ENCODE data around the gene MAST4. TPM values are rescaled to one million over a fixed set of nuclear protein-coding genes. Genes with fewer than 3 reads are reported as not detected.

Gene MAST4
- total RNA-seq, 1 experiment from 2014 or later = 3.3 TPM

- H3K9me3 ChIP-seq (replicated peaks) = no peaks in the 10 kb centered on the region
- H3K36me3 ChIP-seq = no peaks in the 10 kb centered on the region
- no peak overlapping the region for H3K27ac ChIP-seq
- H3K4me3 ChIP-seq = no peak overlapping the region
- peaks cover 4% of the 10 kb centered on the region; the same call in 1 of the 2 replicates for H3K27me3 ChIP-seq
- no peaks in the 10 kb centered on the region for H3K4me1 ChIP-seq
- no peak for DNase-seq
Observed at GRCh38 chr5:66617226-66617861, 21.2 kb downstream of the MAST4 start.

GRCh38 chr5:66617991-66618768, 22.0 kb downstream of the MAST4 start:
- H3K4me1 ChIP-seq = no peaks in the 10 kb centered on the region
- no peak overlapping the region for H3K27ac ChIP-seq
- H3K27me3 ChIP-seq = peaks cover 4% of the 10 kb centered on the region; the same call in 1 of the 2 replicates
- H3K36me3 ChIP-seq = no peaks in the 10 kb centered on the region
- no peak overlapping the region for H3K4me3 ChIP-seq
- H3K9me3 ChIP-seq (replicated peaks) = no peaks in the 10 kb centered on the region
- no peak for DNase-seq

- H3K27me3 ChIP-seq = peaks cover 4% of the 10 kb centered on the region; the same call in 1 of the 2 replicates
- H3K27ac ChIP-seq = no peak overlapping the region
- no peaks in the 10 kb centered on the region for H3K9me3 ChIP-seq (replicated peaks)
- no peaks in the 10 kb centered on the region for H3K4me1 ChIP-seq
- H3K36me3 ChIP-seq = no peaks in the 10 kb centered on the region
- no peak overlapping the region for H3K4me3 ChIP-seq
- no peak for DNase-seq
Observed at GRCh38 chr5:66620711-66621110, 24.5 kb downstream of the MAST4 start.

- DNase-seq = no peak
- Histone ChIP-seq H3K4me3 (no peak overlapping the region), H3K4me1 (no peaks in the 10 kb centered on the region), H3K27me3 (peaks cover 4% of the 10 kb centered on the region; the same call in 1 of the 2 replicates), H3K9me3 (replicated peaks) (no peaks in the 10 kb centered on the region), H3K27ac (no peak overlapping the region), H3K36me3 (no peaks in the 10 kb centered on the region)
Observed at GRCh38 chr5:66621146-66621545, 25.0 kb downstream of the MAST4 start.

GRCh38 chr5:66621736-66622135, 25.5 kb downstream of the MAST4 start:
- no peak for DNase-seq
- Histone ChIP-seq H3K9me3 (replicated peaks) (no peaks in the 10 kb centered on the region), H3K4me3 (no peak overlapping the region), H3K4me1 (no peaks in the 10 kb centered on the region), H3K27me3 (peaks cover 4% of the 10 kb centered on the region; the same call in 1 of the 2 replicates), H3K36me3 (no peaks in the 10 kb centered on the region), H3K27ac (no peak overlapping the region)

GRCh38 chr5:66628561-66628960, 32.4 kb downstream of the MAST4 start:
- Histone ChIP-seq H3K27me3 (no peaks in the 10 kb centered on the region), H3K9me3 (replicated peaks) (no peaks in the 10 kb centered on the region), H3K4me1 (no peaks in the 10 kb centered on the region), H3K27ac (no peak overlapping the region), H3K4me3 (no peak overlapping the region), H3K36me3 (no peaks in the 10 kb centered on the region)
- DNase-seq = no peak

- peak in 1 of 2 experiments; percentile 8 for DNase-seq
- H3K9me3 ChIP-seq (replicated peaks) = no peaks in the 10 kb centered on the region
- H3K4me1 ChIP-seq = no peaks in the 10 kb centered on the region
- no peak overlapping the region for H3K27ac ChIP-seq
- no peak overlapping the region for H3K4me3 ChIP-seq
- H3K36me3 ChIP-seq = no peaks in the 10 kb centered on the region
- H3K27me3 ChIP-seq = no peaks in the 10 kb centered on the region
Observed at GRCh38 chr5:66629446-66629845, 33.3 kb downstream of the MAST4 start.

- Histone ChIP-seq H3K4me1 (no peaks in the 10 kb centered on the region), H3K36me3 (no peaks in the 10 kb centered on the region), H3K4me3 (no peak overlapping the region), H3K27me3 (no peaks in the 10 kb centered on the region), H3K27ac (no peak overlapping the region), H3K9me3 (replicated peaks) (no peaks in the 10 kb centered on the region)
- DNase-seq = peak; percentile 19 to 54
Observed at GRCh38 chr5:66633754-66634153, 37.6 kb downstream of the MAST4 start.

- Histone ChIP-seq H3K27me3 (no peaks in the 10 kb centered on the region), H3K36me3 (no peaks in the 10 kb centered on the region), H3K27ac (no peak overlapping the region), H3K4me1 (no peaks in the 10 kb centered on the region), H3K4me3 (no peak overlapping the region), H3K9me3 (replicated peaks) (no peaks in the 10 kb centered on the region)
- DNase-seq = no peak
Observed at GRCh38 chr5:66634601-66635000, 38.4 kb downstream of the MAST4 start.

GRCh38 chr5:66637994-66638393, 41.8 kb downstream of the MAST4 start:
- Histone ChIP-seq H3K27ac (no peak overlapping the region), H3K9me3 (replicated peaks) (no peaks in the 10 kb centered on the region), H3K36me3 (no peaks in the 10 kb centered on the region), H3K4me1 (no peaks in the 10 kb centered on the region), H3K4me3 (no peak overlapping the region), H3K27me3 (no peaks in the 10 kb centered on the region)
- DNase-seq = no peak

- Histone ChIP-seq H3K4me1 (no peaks in the 10 kb centered on the region), H3K36me3 (no peaks in the 10 kb centered on the region), H3K27me3 (no peaks in the 10 kb centered on the region), H3K4me3 (no peak overlapping the region), H3K9me3 (replicated peaks) (no peaks in the 10 kb centered on the region), H3K27ac (no peak overlapping the region)
- DNase-seq = no peak
Observed at GRCh38 chr5:66639037-66639436, 42.8 kb downstream of the MAST4 start.

- Histone ChIP-seq H3K9me3 (replicated peaks) (no peaks in the 10 kb centered on the region), H3K4me1 (no peaks in the 10 kb centered on the region), H3K27me3 (no peaks in the 10 kb centered on the region), H3K4me3 (no peak overlapping the region), H3K27ac (no peak overlapping the region), H3K36me3 (no peaks in the 10 kb centered on the region)
- no peak for DNase-seq
Observed at GRCh38 chr5:66642538-66642937, 46.3 kb downstream of the MAST4 start.

- no peak overlapping the region for H3K27ac ChIP-seq
Observed at GRCh38 chr5:66643387-66643786, 47.2 kb downstream of the MAST4 start.

GRCh38 chr5:66644111-66644510, 47.9 kb downstream of the MAST4 start:
- Histone ChIP-seq H3K36me3 (no peaks in the 10 kb centered on the region), H3K27me3 (no peaks in the 10 kb centered on the region), H3K9me3 (replicated peaks) (no peaks in the 10 kb centered on the region), H3K4me1 (no peaks in the 10 kb centered on the region), H3K27ac (no peak overlapping the region), H3K4me3 (no peak overlapping the region)
- no peak for DNase-seq

More at GRCh38 chr5:66643387-66643786, 47.2 kb downstream of the MAST4 start:
- Histone ChIP-seq H3K36me3 (no peaks in the 10 kb centered on the region), H3K27me3 (no peaks in the 10 kb centered on the region), H3K9me3 (replicated peaks) (no peaks in the 10 kb centered on the region), H3K4me1 (no peaks in the 10 kb centered on the region), H3K4me3 (no peak overlapping the region)
- peak in 1 of 2 experiments; percentile 7 for DNase-seq

- no peaks in the 10 kb centered on the region for H3K4me1 ChIP-seq
- H3K27ac ChIP-seq = no peak overlapping the region
- H3K9me3 ChIP-seq (replicated peaks) = no peaks in the 10 kb centered on the region
- H3K27me3 ChIP-seq = no peaks in the 10 kb centered on the region
- no peak overlapping the region for H3K4me3 ChIP-seq
- no peaks in the 10 kb centered on the region for H3K36me3 ChIP-seq
- DNase-seq = no peak
Observed at GRCh38 chr5:66645039-66645438, 48.8 kb downstream of the MAST4 start.

Data from SJCRH30 (cell line).